ENCODE results near the gene TENM4. TPM values are rescaled to one million over a fixed set of nuclear protein-coding genes. Genes with fewer than 3 reads are reported as not detected.

The TENM4 gene
- total RNA-seq, 1 experiment from 2014 or later = 25.0 TPM

- DNase-seq (ENCODE audit: low spot score) (no peak), ATAC-seq (no peak)
- Mint-ChIP-seq H3K27me3 (ENCODE audit: low read depth) (no peaks in the 10 kb centered on the region), H3K4me1 (peaks cover 22% of the 10 kb centered on the region), H3K4me3 (no peak overlapping the region), H3K9me3 (no peaks in the 10 kb centered on the region), H3K36me3 (no peaks in the 10 kb centered on the region), H3K27ac (no peak overlapping the region)
- POLR2A ChIA-PET = interaction anchor here (0.7 to 1.4 kb wide), 2 partner anchors 9 to 229 kb away, joined by 3 to 4 read pairs; no protein-coding TSS in a partner anchor
- TF ChIP-seq, protein P1, sequence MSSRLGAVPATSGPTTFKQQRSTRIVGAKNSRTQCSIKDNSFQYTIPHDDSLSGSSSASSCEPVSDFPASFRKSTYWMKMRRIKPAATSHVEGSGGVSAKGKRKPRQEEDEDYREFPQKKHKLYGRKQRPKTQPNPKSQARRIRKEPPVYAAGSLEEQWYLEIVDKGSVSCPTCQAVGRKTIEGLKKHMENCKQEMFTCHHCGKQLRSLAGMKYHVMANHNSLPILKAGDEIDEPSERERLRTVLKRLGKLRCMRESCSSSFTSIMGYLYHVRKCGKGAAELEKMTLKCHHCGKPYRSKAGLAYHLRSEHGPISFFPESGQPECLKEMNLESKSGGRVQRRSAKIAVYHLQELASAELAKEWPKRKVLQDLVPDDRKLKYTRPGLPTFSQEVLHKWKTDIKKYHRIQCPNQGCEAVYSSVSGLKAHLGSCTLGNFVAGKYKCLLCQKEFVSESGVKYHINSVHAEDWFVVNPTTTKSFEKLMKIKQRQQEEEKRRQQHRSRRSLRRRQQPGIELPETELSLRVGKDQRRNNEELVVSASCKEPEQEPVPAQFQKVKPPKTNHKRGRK (CRISPR knock-in tag; IDR thresholded peaks at IDR 0.05; ENCODE audit: borderline replicate concordance) = no peak
- TF ChIP-seq ESRRA (CRISPR knock-in tag; IDR thresholded peaks at IDR 0.05; ENCODE audit: borderline replicate concordance) (no peak), STAT6 (CRISPR knock-in tag; conservative IDR thresholded peaks at IDR 0.05; ENCODE audit: low read depth) (no peak), ZBTB21 (CRISPR knock-in tag; IDR thresholded peaks at IDR 0.05; ENCODE audit: borderline replicate concordance) (no peak), RORB (CRISPR knock-in tag; IDR thresholded peaks at IDR 0.05) (no peak), ZNF671 (CRISPR knock-in tag; IDR thresholded peaks at IDR 0.05) (no peak), SOX15 (CRISPR knock-in tag; IDR thresholded peaks at IDR 0.05) (no peak), SMAD4 (CRISPR knock-in tag; IDR thresholded peaks at IDR 0.05) (no peak), GABPB1 (CRISPR knock-in tag; IDR thresholded peaks at IDR 0.05) (no peak), MAX (CRISPR knock-in tag; IDR thresholded peaks at IDR 0.05) (no peak), ZNF423 (CRISPR knock-in tag; IDR thresholded peaks at IDR 0.05) (no peak)
- CTCF ChIA-PET = interaction anchor here (0.6 to 2.1 kb wide), 3 partner anchors 9 to 31 kb away, joined by 3 to 26 read pairs (median 3); partner anchors contain the start of gene TENM4
Measured at GRCh38 chr11:79409330-79409729, 31.5 kb downstream of the TENM4 start.

- H3K4me3 Mint-ChIP-seq = no peak overlapping the region
- no peaks in the 10 kb centered on the region for H3K9me3 Mint-ChIP-seq
- ChIA-PET CTCF (interaction anchor here (0.7 kb wide), 1 partner anchor 50 kb away, joined by 4 read pairs; no protein-coding TSS in a partner anchor), POLR2A (interaction anchor here (0.6 kb wide), 1 partner anchor 444 kb away, joined by 4 read pairs; no protein-coding TSS in a partner anchor)
- DNase-seq (ENCODE audit: low spot score) (no peak), ATAC-seq (no peak)
- no peaks in the 10 kb centered on the region for H3K36me3 Mint-ChIP-seq
- no peak overlapping the region for H3K27ac Mint-ChIP-seq
- TF ChIP-seq ATF2 (CRISPR knock-in tag; IDR thresholded peaks at IDR 0.05; ENCODE audit: borderline replicate concordance, low read depth) = no peak
- no peak for TF ChIP-seq CREM (CRISPR knock-in tag; IDR thresholded peaks at IDR 0.05)
- TF ChIP-seq, protein P1 (CRISPR knock-in tag; IDR thresholded peaks at IDR 0.05; ENCODE audit: borderline replicate concordance) = no peak
- TF ChIP-seq KAT7 (CRISPR knock-in tag; IDR thresholded peaks at IDR 0.05; ENCODE audit: borderline replicate concordance) = no peak
- TF ChIP-seq ZMAT4 (CRISPR knock-in tag; IDR thresholded peaks at IDR 0.05) = no peak
- TF ChIP-seq, protein P2, sequence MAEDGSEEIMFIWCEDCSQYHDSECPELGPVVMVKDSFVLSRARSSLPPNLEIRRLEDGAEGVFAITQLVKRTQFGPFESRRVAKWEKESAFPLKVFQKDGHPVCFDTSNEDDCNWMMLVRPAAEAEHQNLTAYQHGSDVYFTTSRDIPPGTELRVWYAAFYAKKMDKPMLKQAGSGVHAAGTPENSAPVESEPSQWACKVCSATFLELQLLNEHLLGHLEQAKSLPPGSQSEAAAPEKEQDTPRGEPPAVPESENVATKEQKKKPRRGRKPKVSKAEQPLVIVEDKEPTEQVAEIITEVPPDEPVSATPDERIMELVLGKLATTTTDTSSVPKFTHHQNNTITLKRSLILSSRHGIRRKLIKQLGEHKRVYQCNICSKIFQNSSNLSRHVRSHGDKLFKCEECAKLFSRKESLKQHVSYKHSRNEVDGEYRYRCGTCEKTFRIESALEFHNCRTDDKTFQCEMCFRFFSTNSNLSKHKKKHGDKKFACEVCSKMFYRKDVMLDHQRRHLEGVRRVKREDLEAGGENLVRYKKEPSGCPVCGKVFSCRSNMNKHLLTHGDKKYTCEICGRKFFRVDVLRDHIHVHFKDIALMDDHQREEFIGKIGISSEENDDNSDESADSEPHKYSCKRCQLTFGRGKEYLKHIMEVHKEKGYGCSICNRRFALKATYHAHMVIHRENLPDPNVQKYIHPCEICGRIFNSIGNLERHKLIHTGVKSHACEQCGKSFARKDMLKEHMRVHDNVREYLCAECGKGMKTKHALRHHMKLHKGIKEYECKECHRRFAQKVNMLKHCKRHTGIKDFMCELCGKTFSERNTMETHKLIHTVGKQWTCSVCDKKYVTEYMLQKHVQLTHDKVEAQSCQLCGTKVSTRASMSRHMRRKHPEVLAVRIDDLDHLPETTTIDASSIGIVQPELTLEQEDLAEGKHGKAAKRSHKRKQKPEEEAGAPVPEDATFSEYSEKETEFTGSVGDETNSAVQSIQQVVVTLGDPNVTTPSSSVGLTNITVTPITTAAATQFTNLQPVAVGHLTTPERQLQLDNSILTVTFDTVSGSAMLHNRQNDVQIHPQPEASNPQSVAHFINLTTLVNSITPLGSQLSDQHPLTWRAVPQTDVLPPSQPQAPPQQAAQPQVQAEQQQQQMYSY (CRISPR knock-in tag; IDR thresholded peaks at IDR 0.05) = no peak
- TF ChIP-seq MYBL2 (CRISPR knock-in tag; IDR thresholded peaks at IDR 0.05) = no peak
- TF ChIP-seq TEAD1 (CRISPR knock-in tag; IDR thresholded peaks at IDR 0.05) = no peak
- TF ChIP-seq NFYB (CRISPR knock-in tag; conservative IDR thresholded peaks at IDR 0.05; ENCODE audit: low read depth) = no peak
- no peak for TF ChIP-seq GRHL2 (CRISPR knock-in tag; IDR thresholded peaks at IDR 0.05; ENCODE audit: insufficient replicate concordance, severe bottlenecking)
- H3K27me3 Mint-ChIP-seq (ENCODE audit: low read depth) = no peaks in the 10 kb centered on the region
- H3K4me1 Mint-ChIP-seq = peaks cover 19% of the 10 kb centered on the region
Measured at GRCh38 chr11:79406376-79406775, 34.5 kb downstream of the TENM4 start.

All from WTC11 (cell line).